K562 (cell line): ENCODE data around the gene CLSTN1. TPM values are rescaled to one million over a fixed set of nuclear protein-coding genes. Genes with fewer than 3 reads are reported as not detected.

Experiments used
- ATAC-seq: fragments of 200-7000 bp; cut with Tn5 transposase; 3 replicates; pipeline ENCODE4 v1.9.1; 2020; ENCODE audit warnings: moderate library complexity
- BruUV-seq: library from RNA; stranded (reverse); fragments of 400-500 nt; replicated peaks from 2 replicates; lab custom pipeline; 2021; lab: Mats Ljungman, UMichigan
- CTCF ChIA-PET: fragments of 300-600 bp; formaldehyde crosslinking; extraction: SDS; loops from one replicate; lab custom pipeline; 2021; ENCODE audit warnings: low intra/inter-chr PET ratio; lab: Yijun Ruan, JAX
- POLR2A ChIA-PET: fragments of 300-600, 350-650 bp; sonication (Branson Sonifier 250); formaldehyde crosslinking; extraction: SDS; loops from one replicate; lab custom pipeline; 2021; ENCODE audit warnings: antibody characterized with exemption, inconsistent platforms; lab: Yijun Ruan, JAX
- DNase-seq, 4 experiments: peaks; one replicate each; pipeline versions ENCODE4 v3.0.0 to v3.0.0-alpha.2; 2011 to 2018; ENCODE audit warnings: low spot score in 3 of 4, mixed read lengths in 3 of 4; ENCODE audit errors: extremely low read depth in 1 of 4
- FAIRE-seq: peaks from 2 replicates; lab custom pipeline; 2011; peaks lifted over from hg19 to GRCh38; lab: Jason Lieb, UNC
- H2AFZ ChIP-seq: 2 replicates; pipeline ENCODE4 v1.6.0; 2011; ENCODE audit warnings: low read depth, low read length, control low read depth, inconsistent platforms
- H3K27ac ChIP-seq: fragments of 200-600 bp; 3 replicates; pipeline ENCODE4 v1.8.0; 2011; ENCODE audit warnings: low read depth, mild to moderate bottlenecking, control low read depth, inconsistent platforms, low read length, moderate library complexity, mixed read lengths; ENCODE audit errors: extremely low read depth
- H3K27me3 ChIP-seq, 2 experiments: fragments of 300-600 bp in 1 of 2; 2 replicates in 1 of 2; 3 replicates in 1 of 2; pipeline versions ENCODE4 v1.6.0 to v1.8.0; 2011; ENCODE audit warnings: inconsistent platforms in 2 of 2, low read length in 2 of 2, mild to moderate bottlenecking in 1 of 2, mixed read lengths in 1 of 2, moderate library complexity in 1 of 2; ENCODE audit not compliant: control insufficient read depth in 2 of 2, insufficient read depth in 2 of 2
- H3K36me3 ChIP-seq: fragments of 300-600 bp; 3 replicates; pipeline ENCODE4 v1.8.0; 2011; ENCODE audit warnings: mild to moderate bottlenecking, low read length, inconsistent platforms; ENCODE audit not compliant: control insufficient read depth, insufficient read depth
- H3K4me1 ChIP-seq, 2 experiments: fragments of 200-600 bp in 1 of 2; replicated peaks in 1 of 2; 2 replicates in 1 of 2; 3 replicates in 1 of 2; pipeline versions ENCODE4 v1.5.1 to v1.8.0; 2011; ENCODE audit warnings: inconsistent platforms in 2 of 2, low read length in 2 of 2, mild to moderate bottlenecking in 1 of 2, mixed read lengths in 1 of 2, moderate library complexity in 1 of 2; ENCODE audit not compliant: control insufficient read depth in 2 of 2, insufficient read depth in 2 of 2
- H3K4me2 ChIP-seq: 2 replicates; pipeline ENCODE4 v1.6.1; 2011; ENCODE audit warnings: low read length, control low read depth, inconsistent platforms, mixed read lengths; ENCODE audit not compliant: insufficient read depth
- H3K4me3 ChIP-seq: fragments of 200-600 bp; sonication (generic), shearing (Covaris generic); 2 replicates; pipeline ENCODE4 v1.5.1; 2016; ENCODE audit warnings: control low read depth, inconsistent platforms
- H3K79me2 ChIP-seq: fragments of 200-600 bp; 3 replicates; pipeline ENCODE4 v1.8.0; 2011; ENCODE audit warnings: low read length, inconsistent platforms; ENCODE audit not compliant: control insufficient read depth, insufficient read depth
- H3K9ac ChIP-seq, 2 experiments: 2 replicates each; pipeline versions ENCODE4 v1.6.0 to v1.6.1; 2011; ENCODE audit warnings: low read depth in 2 of 2, low read length in 2 of 2, control low read depth in 1 of 2, inconsistent platforms in 1 of 2, mild to moderate bottlenecking in 1 of 2, mixed read lengths in 1 of 2; ENCODE audit not compliant: insufficient read depth in 1 of 2
- H3K9me1 ChIP-seq: one replicate; pipeline ENCODE4 v1.6.0; 2011; ENCODE audit warnings: inconsistent platforms, mild to moderate bottlenecking, low read length, moderate library complexity; ENCODE audit not compliant: control insufficient read depth, insufficient read depth
- H3K9me3 ChIP-seq: replicated peaks from 2 replicates; pipeline ENCODE4 v1.5.1; 2011; ENCODE audit warnings: low read depth, low read length, inconsistent platforms; ENCODE audit not compliant: control insufficient read depth, insufficient read depth
- H4K20me1 ChIP-seq: replicated peaks from 2 replicates; pipeline ENCODE4 v1.6.1; 2011; ENCODE audit warnings: low read length, inconsistent platforms, mixed read lengths; ENCODE audit not compliant: control insufficient read depth, insufficient read depth
- CBX8 ChIP-seq: fragments of 200-600 bp; sonication (generic); IDR thresholded peaks from 2 replicates; pipeline ENCODE4 v1.6.1; 2012; ENCODE audit warnings: borderline replicate concordance, mixed run types, low read depth, mild to moderate bottlenecking, moderate library complexity, mixed read lengths, low read length, control low read depth, inconsistent platforms; ENCODE audit not compliant: poor library complexity, severe bottlenecking; ENCODE audit errors: extremely low read depth
- CEBPG ChIP-seq, 3 experiments: fragments of 200-800 bp in 1 of 3; sonication (Bioruptor generic) in 1 of 3; sonication (generic) in 1 of 3; formaldehyde crosslinking in 1 of 3; IDR thresholded peaks in 2 of 3; conservative IDR thresholded peaks in 1 of 3; 2 replicates each; pipeline versions ENCODE4 v1.6.1 to v1.8.0; 2016 to 2022; ENCODE audit warnings: missing compliant biosample characterization in 2 of 3, missing genetic modification characterization in 2 of 3, mild to moderate bottlenecking in 1 of 3, missing genetic modification reagents in 1 of 3
- COPS2 ChIP-seq: fragments of 450-650 bp; conservative IDR thresholded peaks from 2 replicates; pipeline ENCODE4 v1.6.1; 2016; ENCODE audit warnings: mild to moderate bottlenecking, moderate library complexity
- GATA2 ChIP-seq: sonication (generic); formaldehyde crosslinking; IDR thresholded peaks from 2 replicates; pipeline ENCODE4 v1.4.0; 2020; ENCODE audit warnings: mild to moderate bottlenecking, missing genetic modification reagents
- MAZ ChIP-seq, 2 experiments: fragments of 450-650 bp in 1 of 2; sonication (generic) in 1 of 2; formaldehyde crosslinking; IDR thresholded peaks in 1 of 2; conservative IDR thresholded peaks in 1 of 2; 2 replicates each; pipeline versions ENCODE4 v1.4.0 to v1.5.0; 2020; ENCODE audit warnings: mild to moderate bottlenecking in 1 of 2, missing genetic modification reagents in 1 of 2
- RBFOX2 ChIP-seq: fragments of 200-400 bp; formaldehyde crosslinking; IDR thresholded peaks from 2 replicates; pipeline ENCODE4 v1.6.1; 2017; ENCODE audit warnings: low read depth, mild to moderate bottlenecking, low read length, moderate library complexity
- SMARCB1 ChIP-seq: IDR thresholded peaks from 2 replicates; pipeline ENCODE4 v1.6.1; 2011; ENCODE audit warnings: improper control_type of control experiment, low read depth; ENCODE audit not compliant: insufficient read length
- TAF9B ChIP-seq: fragments of 450-650 bp; IDR thresholded peaks from 2 replicates; pipeline ENCODE4 v1.6.1; 2018; ENCODE audit warnings: mild to moderate bottlenecking; ENCODE audit not compliant: partially characterized antibody
- ZNF124 ChIP-seq: sonication (generic); formaldehyde crosslinking; IDR thresholded peaks from 2 replicates; pipeline ENCODE4 v1.8.1; 2022; ENCODE audit warnings: missing genetic modification reagents
- WGBS: fragments of 100-300 bp; shearing (Covaris generic); methylation state at CpG from one replicate; pipeline ENCODE4 v1.1.6; 2016; ENCODE audit warnings: low coverage, mixed read lengths; ENCODE audit not compliant: insufficient coverage; ENCODE audit errors: missing lambda C conversion rate; 5-methylcytosine and 5-hydroxymethylcytosine counted together
- in situ Hi-C: fragments of 300-500 bp; cut with MboI; formaldehyde crosslinking; loops from 4 replicates; pipeline ENCODE4 v1.15.0; 2018; ENCODE audit warnings: inconsistent platforms, mixed read lengths
- intact Hi-C: fragments of 100-400 bp; cut with micrococcal nuclease; formaldehyde crosslinking; loops from 2 replicates; pipeline ENCODE4 v1.14.2; 2022
- polyA plus RNA-seq, 8 experiments: library from polyadenylated mRNA; depleted of rRNA in 4 of 8; stranded (reverse) in 5 of 8; unstranded in 3 of 8; fragments of >200 nt; fragmentation: Nextera tagmentation in 2 of 8; fragmentation: Illumina TruSeq in 1 of 8; extraction: Ambion mirVana in 2 of 8; extraction: Trizol in 1 of 8; gene quantifications; 2 replicates each; pipeline versions ENCODE4 v1.2.1 to v1.2.3, GENCODE V29; 2011 to 2014; ENCODE audit warnings: inconsistent platforms in 1 of 8, missing spikeins in 1 of 8
- total RNA-seq, 7 experiments: library from RNA; depleted of rRNA in 6 of 7; stranded (reverse); fragments of >200 nt in 6 of 7; fragmentation: Illumina TruSeq in 2 of 7; extraction: Trizol in 2 of 7; gene quantifications; 2 replicates each; pipeline versions ENCODE4 v1.2.1 to v1.2.3, GENCODE V29; 2011 to 2021; ENCODE audit warnings: low replicate concordance in 1 of 7

The CLSTN1 gene
- total and polyA plus RNA-seq, 9 of the 15 experiments (the other 6 are each of a cell fraction or from before 2014, with no cell fraction given) = 1.1 to 32.5 (median 13.3) TPM

DNA sequence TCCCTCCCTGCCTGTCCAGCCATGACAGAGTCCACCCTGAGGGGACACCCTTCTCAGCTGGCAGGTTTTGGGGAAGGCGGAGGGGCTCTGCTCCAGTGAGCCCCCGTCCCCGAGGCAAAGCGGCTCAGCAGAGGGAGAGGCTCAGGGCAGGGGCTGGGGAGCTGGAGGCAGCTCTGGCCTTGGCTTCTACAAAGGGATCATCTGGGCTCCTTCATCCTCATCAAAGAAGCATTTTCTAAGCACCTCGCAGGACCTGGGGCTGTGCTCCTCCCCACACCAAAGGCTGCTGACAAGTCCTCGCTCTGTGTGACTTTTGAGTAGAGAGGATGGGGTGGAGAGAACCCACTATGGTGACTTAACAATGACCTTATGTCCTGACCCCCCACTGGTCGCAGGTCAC is 21.0 kb upstream of the CLSTN1 start (continued):
- no peak for TF ChIP-seq SMARCB1
- TF ChIP-seq ZNF124 (CRISPR knock-in tag) = no peak
- TF ChIP-seq RBFOX2 = no peak
- TF ChIP-seq GATA2 (CRISPR knock-in tag) = no peak
- no peak for TF ChIP-seq TAF9B
- TF ChIP-seq CEBPG (CRISPR knock-in tag; IDR thresholded peaks at IDR 0.05) = no peak
- no peak for TF ChIP-seq CEBPG (tag; conservative IDR thresholded peaks at IDR 0.05 in 1 of 2, IDR thresholded peaks at IDR 0.05 in 1 of 2)
- no peak for TF ChIP-seq COPS2
- no peak for TF ChIP-seq CBX8

- no peak for DNase-seq
- H3K4me2 ChIP-seq = no peak overlapping the region
- 36% methylated on average over 10 of the region's 12 CpGs for WGBS
- intact Hi-C loops = no loop called here
- CTCF ChIA-PET = no interaction called here
- H3K4me3 ChIP-seq = no peak overlapping the region
- H3K27me3 ChIP-seq = peaks cover 7 to 35% of the 10 kb centered on the region in 2 experiments; a peak in 4 of 5 replicates
- no peak for TF ChIP-seq MAZ (CRISPR knock-in tag; conservative IDR thresholded peaks at IDR 0.05 in 1 of 2, IDR thresholded peaks at IDR 0.05 in 1 of 2)
- H3K27ac ChIP-seq = no peak overlapping the region
- no peaks in the 10 kb centered on the region for H3K36me3 ChIP-seq
- no peak for ATAC-seq
- H2AFZ ChIP-seq = no peak overlapping the region
- POLR2A ChIA-PET = interaction anchor here (0.6 to 1.6 kb wide), 4 partner anchors 9 to 45 kb away, joined by 3 to 6 read pairs (median 3); no protein-coding TSS in a partner anchor
- no TSS peak for BruUV-seq
- H4K20me1 ChIP-seq = no peaks in the 10 kb centered on the region
- peaks cover 7 to 46% of the 10 kb centered on the region in 2 experiments; a peak in 4 of 5 replicates for H3K4me1 ChIP-seq
- no peak for FAIRE-seq
- in situ Hi-C loops = no loop called here
- no peaks in the 10 kb centered on the region for H3K79me2 ChIP-seq
- H3K9me3 ChIP-seq = 0 out of 2 replicates have a peak, but pooled peaks cover 1% of the 10 kb centered on the region
- H3K9ac ChIP-seq = peak overlapping the region in 1 of 2 experiments; percentile 51; a peak in 1 of 4 replicates
- no peaks in the 10 kb centered on the region for H3K9me1 ChIP-seq
Measured at GRCh38 chr1:9844106-9844505, 20.3 kb upstream of the CLSTN1 start.
